Esophagus muscularis mucosa (tissue), 4 donors: ENCODE measurements around the gene PRDM15. TPM values are rescaled to one million over a fixed set of nuclear protein-coding genes. Genes with fewer than 3 reads are reported as not detected.

Experiments used
- DNase-seq: peaks from one replicate; pipeline ENCODE4 v3.0.0-alpha.2; 2017; ENCODE audit errors: extremely low spot score
- H3K27ac ChIP-seq, 4 donors: fragments of 200-600 bp; sonication (generic); replicated peaks in 1 of 4; 1 replicate in 3 of 4; 2 replicates in 1 of 4; pipeline ENCODE4 v1.5.1; 2016 to 2019; ENCODE audit warnings: mild to moderate bottlenecking in 1 of 4
- H3K27me3 ChIP-seq, 4 donors: fragments of 200-600 bp; sonication (generic); one replicate each; pipeline versions ENCODE4 v1.5.1 to v1.6.0; 2016 to 2019
- H3K36me3 ChIP-seq, 4 donors: fragments of 200-600 bp; sonication (generic); one replicate each; pipeline ENCODE4 v1.5.1; 2016 to 2019
- H3K4me1 ChIP-seq, 4 donors: fragments of 200-600 bp; sonication (generic); one replicate each; pipeline ENCODE4 v1.5.1; 2016 to 2019
- H3K4me3 ChIP-seq, 4 donors: fragments of 200-600 bp; sonication (generic); 1 replicate in 2 of 4; 2 replicates in 2 of 4; pipeline ENCODE4 v1.5.1; 2016 to 2019; ENCODE audit warnings: mild to moderate bottlenecking in 4 of 4, moderate library complexity in 1 of 4
- H3K9me3 ChIP-seq, 4 donors: fragments of 200-600 bp; sonication (generic); 1 replicate in 3 of 4; 2 replicates in 1 of 4; pipeline ENCODE4 v1.5.1; 2016 to 2019
- EP300 ChIP-seq: sonication (generic); formaldehyde crosslinking; IDR thresholded peaks from one replicate; pipeline ENCODE4 v1.6.1; 2017; ENCODE audit warnings: antibody characterized with exemption
- POLR2A ChIP-seq: fragments of 450-650 bp; IDR thresholded peaks from one replicate; pipeline ENCODE4 v1.6.1; 2017; ENCODE audit warnings: antibody characterized with exemption, moderate library complexity, mild to moderate bottlenecking, low read depth
- POLR2AphosphoS5 ChIP-seq, 2 donors: sonication (generic); formaldehyde crosslinking; IDR thresholded peaks; one replicate each; pipeline ENCODE4 v1.6.1; 2017; ENCODE audit warnings: antibody characterized with exemption in 2 of 2
- WGBS: methylation state at CpG from one replicate; pipeline ENCODE4 v1.1.5; 2018; 5-methylcytosine and 5-hydroxymethylcytosine counted together
- intact Hi-C: fragments of 100-400 bp; cut with DNase I; formaldehyde crosslinking; loops from one replicate; pipeline ENCODE4 v1.15.1; 2023
- total RNA-seq, 4 donors: library from RNA; depleted of rRNA; stranded (reverse); fragments of >200 nt; gene quantifications; one replicate each; pipeline versions ENCODE4 v1.1.0 to v1.2.1, GENCODE V29; 2016
- TF ChIP-seq, protein P1 (sequence below), 3 experiments: fragments of 200-600 bp in 2 of 3; fragments of 450-650 bp in 1 of 3; sonication (generic) in 2 of 3; IDR thresholded peaks; one replicate each; pipeline ENCODE4 v1.5.1; 2017 to 2019; ENCODE audit warnings: antibody characterized with exemption in 3 of 3, mild to moderate bottlenecking in 2 of 3, moderate library complexity in 1 of 3

The PRDM15 gene
- total RNA-seq, 4 donors from 2014 or later: 5.0 to 6.3 (median 5.4) TPM

DNA sequence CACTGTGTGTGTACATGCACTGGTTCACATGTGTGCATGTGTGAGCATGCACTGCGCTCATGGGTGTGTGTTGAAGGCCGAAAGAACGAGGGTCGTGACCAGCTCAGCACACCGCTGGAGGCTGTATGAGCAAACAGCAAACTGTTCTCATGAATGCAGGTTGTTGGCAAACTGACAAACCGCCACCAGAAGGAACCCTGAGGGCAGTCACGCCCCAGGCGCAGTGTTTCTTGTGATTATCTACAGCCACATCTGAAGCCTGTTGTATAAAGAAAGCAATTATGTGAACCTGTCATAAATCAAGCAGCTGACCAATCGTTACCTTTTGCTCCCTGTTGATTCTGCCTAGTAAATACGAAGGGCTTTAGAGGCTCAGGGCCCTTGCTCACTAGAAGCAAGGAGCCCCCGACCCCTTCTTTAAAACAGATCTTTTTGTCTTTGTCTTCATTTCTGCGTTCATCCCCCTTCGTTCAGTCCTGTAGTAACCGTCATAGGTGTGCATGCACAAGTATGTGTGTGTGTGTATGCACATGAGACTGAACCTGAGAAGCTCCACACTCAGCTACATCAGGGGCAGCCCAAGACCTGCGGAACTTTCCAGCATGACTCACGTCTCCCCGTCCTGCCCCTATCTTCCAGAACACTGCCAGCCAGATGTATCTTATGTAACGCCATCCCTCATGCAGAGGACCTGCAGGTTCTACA lies 95.5 kb downstream of the PRDM15 start:
- intact Hi-C loops: no loop called here
- DNase-seq: no peak

DNA sequence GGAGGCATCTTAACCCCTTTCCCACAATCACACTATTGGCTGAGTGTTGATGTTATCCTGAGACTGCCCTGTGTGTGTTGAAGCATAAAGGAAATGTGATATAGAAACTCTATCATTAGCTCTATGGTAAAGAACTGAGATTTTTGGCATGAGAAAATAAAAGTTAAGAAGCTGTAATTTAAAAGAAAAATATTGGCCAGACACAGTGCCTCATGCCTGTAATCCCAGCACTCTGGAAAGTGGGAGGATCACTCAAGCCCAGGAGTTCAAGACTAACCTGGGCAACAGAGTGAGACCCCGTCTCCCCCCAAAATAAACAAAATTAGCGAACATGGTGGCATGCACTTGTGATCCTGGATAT lies 98.1 kb downstream of the PRDM15 start:
- 71% methylated on average over 2 of the region's 2 CpGs for WGBS
- Histone ChIP-seq H3K27me3 (peaks cover 0 to 85% (median 22%) of the 10 kb centered on the region in 4 donors), H3K36me3 (no peaks in the 10 kb centered on the region), H3K9me3 (no peaks in the 10 kb centered on the region), H3K4me3 (no peak overlapping the region), H3K27ac (no peak overlapping the region), H3K4me1 (peaks cover 8 to 15% (median 11%) of the 10 kb centered on the region in 4 donors)
- intact Hi-C loops: no loop called here
- no peak for TF ChIP-seq POLR2A
- TF ChIP-seq POLR2AphosphoS5 (IDR thresholded peaks at IDR 0.05): no peak
- TF ChIP-seq, protein P1, sequence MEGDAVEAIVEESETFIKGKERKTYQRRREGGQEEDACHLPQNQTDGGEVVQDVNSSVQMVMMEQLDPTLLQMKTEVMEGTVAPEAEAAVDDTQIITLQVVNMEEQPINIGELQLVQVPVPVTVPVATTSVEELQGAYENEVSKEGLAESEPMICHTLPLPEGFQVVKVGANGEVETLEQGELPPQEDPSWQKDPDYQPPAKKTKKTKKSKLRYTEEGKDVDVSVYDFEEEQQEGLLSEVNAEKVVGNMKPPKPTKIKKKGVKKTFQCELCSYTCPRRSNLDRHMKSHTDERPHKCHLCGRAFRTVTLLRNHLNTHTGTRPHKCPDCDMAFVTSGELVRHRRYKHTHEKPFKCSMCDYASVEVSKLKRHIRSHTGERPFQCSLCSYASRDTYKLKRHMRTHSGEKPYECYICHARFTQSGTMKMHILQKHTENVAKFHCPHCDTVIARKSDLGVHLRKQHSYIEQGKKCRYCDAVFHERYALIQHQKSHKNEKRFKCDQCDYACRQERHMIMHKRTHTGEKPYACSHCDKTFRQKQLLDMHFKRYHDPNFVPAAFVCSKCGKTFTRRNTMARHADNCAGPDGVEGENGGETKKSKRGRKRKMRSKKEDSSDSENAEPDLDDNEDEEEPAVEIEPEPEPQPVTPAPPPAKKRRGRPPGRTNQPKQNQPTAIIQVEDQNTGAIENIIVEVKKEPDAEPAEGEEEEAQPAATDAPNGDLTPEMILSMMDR (IDR thresholded peaks at IDR 0.05): no peak
- TF ChIP-seq EP300: no peak
- DNase-seq: no peak

More for the DNA sequence above, 95.5 kb downstream of the PRDM15 start:
- WGBS: 66% methylated on average over 18 of the region's 18 CpGs
- Histone ChIP-seq H3K4me3 (no peak overlapping the region), H3K27me3 (peaks cover 0 to 70% (median 21%) of the 10 kb centered on the region in 4 donors), H3K36me3 (no peaks in the 10 kb centered on the region), H3K4me1 (peaks cover 0 to 7% (median 2%) of the 10 kb centered on the region in 4 donors), H3K9me3 (no peaks in the 10 kb centered on the region), H3K27ac (no peak overlapping the region)
- TF ChIP-seq POLR2AphosphoS5 (IDR thresholded peaks at IDR 0.05) (no peak), POLR2A (no peak), EP300 (no peak)
- TF ChIP-seq, protein P1 (IDR thresholded peaks at IDR 0.05): no peak

DNA sequence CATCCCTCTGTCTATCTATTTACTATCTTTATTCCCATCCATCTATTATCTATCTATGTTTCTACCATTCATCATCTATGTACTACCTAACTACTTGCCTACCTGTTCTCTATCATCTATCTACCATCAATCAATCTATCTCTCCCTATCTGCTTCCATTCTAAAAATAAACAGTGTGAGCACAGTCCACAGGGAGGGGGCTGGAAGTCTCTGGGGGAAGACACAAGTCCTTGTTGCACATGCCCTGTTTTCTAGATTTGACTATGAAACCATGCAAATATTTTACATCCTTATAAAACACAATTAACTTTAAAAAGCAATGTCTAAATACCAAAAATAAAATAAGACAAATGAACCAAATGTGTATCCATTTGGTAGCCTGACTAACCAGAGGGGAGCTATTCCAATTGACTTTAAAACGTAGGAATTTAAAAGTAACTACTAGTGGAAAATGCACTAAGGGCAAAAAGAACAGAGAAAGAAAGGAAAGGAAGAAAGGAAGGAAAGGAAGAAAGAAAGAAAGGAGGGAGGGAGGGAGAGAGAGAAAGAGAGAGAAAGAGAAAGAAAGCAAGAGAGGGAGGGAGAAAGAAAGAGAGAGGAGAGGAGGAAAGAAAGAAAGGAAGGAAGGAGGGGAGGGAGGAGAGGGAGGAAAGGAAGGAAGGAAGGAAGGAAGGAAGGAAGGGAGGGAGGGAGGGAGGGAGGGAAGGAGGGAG lies 98.7 kb downstream of the PRDM15 start:
- no peak for DNase-seq
- intact Hi-C loops: loop anchor here (1.0 kb wide), 1 partner anchor 169 kb away; no protein-coding TSS in a partner anchor
- H3K36me3 ChIP-seq: no peaks in the 10 kb centered on the region
- no peaks in the 10 kb centered on the region for H3K9me3 ChIP-seq
- no peak overlapping the region for H3K4me3 ChIP-seq
- TF ChIP-seq POLR2A (no peak), EP300 (no peak), POLR2AphosphoS5 (IDR thresholded peaks at IDR 0.05) (no peak)
- TF ChIP-seq, protein P1 (IDR thresholded peaks at IDR 0.05): no peak
- no peak overlapping the region for H3K27ac ChIP-seq
- H3K4me1 ChIP-seq: peaks cover 8 to 15% (median 11%) of the 10 kb centered on the region in 4 donors
- H3K27me3 ChIP-seq: peaks cover 0 to 87% (median 22%) of the 10 kb centered on the region in 4 donors
- WGBS: 59% methylated on average over 1 of the region's 1 CpG

DNA sequence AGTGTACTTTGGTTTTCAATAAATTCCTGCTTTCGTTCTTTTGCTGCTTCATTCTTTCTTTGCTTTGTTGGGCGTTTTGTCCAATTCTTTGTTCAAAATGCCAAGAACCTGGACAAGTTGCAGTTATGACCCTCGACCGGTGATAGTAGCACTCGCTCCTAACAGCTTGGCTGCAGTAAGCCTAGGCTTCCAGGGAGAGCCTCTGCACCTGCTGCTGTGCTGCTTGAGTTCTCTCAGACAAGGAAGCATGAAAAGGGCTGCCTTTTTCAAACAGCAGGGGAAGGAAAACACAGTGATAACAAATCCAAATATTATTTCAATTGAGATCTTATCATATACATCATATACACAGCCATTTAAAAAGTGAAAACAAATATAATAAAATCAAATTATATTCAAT lies 99.5 kb downstream of the PRDM15 start:
- no peak for TF ChIP-seq EP300
- no peaks in the 10 kb centered on the region for H3K9me3 ChIP-seq
- H3K4me1 ChIP-seq: peaks cover 8 to 15% (median 11%) of the 10 kb centered on the region in 4 donors
- no peak overlapping the region for H3K4me3 ChIP-seq
- H3K27ac ChIP-seq: no peak overlapping the region
- peaks cover 0 to 88% (median 22%) of the 10 kb centered on the region in 4 donors for H3K27me3 ChIP-seq
- DNase-seq: no peak
- intact Hi-C loops: loop anchor here (1.0 to 5.0 kb wide), 2 partner anchors 38 to 168 kb away; no protein-coding TSS in a partner anchor
- WGBS: 46% methylated on average over 5 of the region's 5 CpGs
- no peaks in the 10 kb centered on the region for H3K36me3 ChIP-seq

DNA sequence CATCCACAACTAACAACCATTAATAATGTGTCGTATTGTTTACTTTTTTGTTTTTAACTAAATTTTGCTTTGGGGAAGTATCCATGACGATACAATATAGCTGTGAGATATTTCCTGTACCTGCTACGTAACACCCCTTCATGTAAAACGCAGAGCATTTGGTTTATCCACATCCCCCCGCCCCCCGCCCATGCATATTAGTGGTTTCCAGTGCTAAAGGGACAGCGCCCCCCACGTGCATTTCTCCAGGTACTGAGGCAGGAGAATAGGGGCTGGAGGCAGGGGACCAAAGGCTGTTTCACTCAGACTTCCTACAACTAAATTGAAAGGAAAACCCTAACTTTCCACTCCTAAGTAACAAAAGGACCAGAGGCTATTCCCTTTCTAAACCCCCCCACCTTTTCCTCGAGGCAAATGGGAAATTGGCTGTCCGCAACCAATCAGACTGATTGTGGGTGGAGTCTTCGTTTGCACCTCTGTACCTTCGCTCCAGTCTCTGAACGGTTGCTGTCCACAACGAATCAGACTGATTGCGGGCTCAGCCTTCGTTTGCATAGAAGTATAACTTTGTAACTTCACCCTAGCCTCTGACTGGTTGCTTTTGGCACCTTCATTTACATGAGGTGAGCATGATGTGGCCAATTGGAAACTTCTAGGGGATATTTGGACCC lies 100.1 kb downstream of the PRDM15 start:
- H3K27me3 ChIP-seq: peaks cover 0 to 87% (median 22%) of the 10 kb centered on the region in 4 donors
- no peak for TF ChIP-seq POLR2A
- no peak for TF ChIP-seq POLR2AphosphoS5 (IDR thresholded peaks at IDR 0.05)
- TF ChIP-seq, protein P1 (IDR thresholded peaks at IDR 0.05): no peak
- TF ChIP-seq EP300: no peak
- H3K9me3 ChIP-seq: no peaks in the 10 kb centered on the region
- intact Hi-C loops: loop anchor here (5.0 kb wide), 1 partner anchor 38 kb away; no protein-coding TSS in a partner anchor
- 21% methylated on average over 16 of the region's 16 CpGs for WGBS
- no peaks in the 10 kb centered on the region for H3K36me3 ChIP-seq
- H3K27ac ChIP-seq: no peak overlapping the region
- no peak for DNase-seq
- H3K4me3 ChIP-seq: no peak overlapping the region
- H3K4me1 ChIP-seq: peaks cover 8 to 15% (median 11%) of the 10 kb centered on the region in 4 donors
